Neuronal stem cell (in vitro differentiated cells): ENCODE measurements around the gene ECEL1.
A peak's percentile ranks its signal among the peaks of the same experiment; 100 is the strongest.

ENCODE experiments used
- DNase-seq: peaks from one replicate; pipeline ENCODE4 v3.0.0-alpha.2; 2013; ENCODE audit warnings: low spot score
- H2AFZ ChIP-seq: one replicate; pipeline ENCODE4 v1.6.1; 2013; ENCODE audit warnings: mild to moderate bottlenecking, low read length, inconsistent platforms
- H2AK5ac ChIP-seq: 2 replicates; pipeline ENCODE4 v1.6.1; 2013; ENCODE audit warnings: low read depth, mild to moderate bottlenecking, inconsistent platforms, low read length, moderate library complexity, mixed read lengths
- H2BK120ac ChIP-seq: 2 replicates; pipeline ENCODE4 v1.6.1; 2013; ENCODE audit warnings: low read depth, mild to moderate bottlenecking, inconsistent platforms, low read length, moderate library complexity, mixed read lengths
- H2BK12ac ChIP-seq: one replicate; pipeline ENCODE4 v1.6.1; 2013; ENCODE audit warnings: low read length, inconsistent platforms
- H2BK15ac ChIP-seq: 2 replicates; pipeline ENCODE4 v1.6.1; 2013; ENCODE audit warnings: mild to moderate bottlenecking, low read length, inconsistent platforms, mixed read lengths
- H2BK5ac ChIP-seq: one replicate; pipeline ENCODE4 v1.6.1; 2013; ENCODE audit warnings: inconsistent platforms, mild to moderate bottlenecking, low read length, moderate library complexity
- H3K14ac ChIP-seq: one replicate; pipeline ENCODE4 v1.6.1; 2013; ENCODE audit warnings: low read length, inconsistent platforms
- H3K18ac ChIP-seq: 2 replicates; pipeline ENCODE4 v1.6.1; 2013; ENCODE audit warnings: low read length, inconsistent platforms
- H3K23ac ChIP-seq: 2 replicates; pipeline ENCODE4 v1.6.1; 2013; ENCODE audit warnings: low read depth, mild to moderate bottlenecking, mixed read lengths, low read length, inconsistent platforms; ENCODE audit not compliant: poor library complexity
- H3K27ac ChIP-seq: replicated peaks from 3 replicates; pipeline ENCODE4 v1.5.1; 2013; ENCODE audit warnings: low read length, inconsistent platforms
- H3K27me3 ChIP-seq, 3 experiments: 2 replicates each; pipeline ENCODE4 v1.6.1; 2013; ENCODE audit warnings: low read length in 3 of 3, mild to moderate bottlenecking in 2 of 3, inconsistent platforms in 1 of 3, low read depth in 1 of 3, mixed read lengths in 1 of 3, moderate library complexity in 1 of 3; ENCODE audit not compliant: control insufficient read depth in 3 of 3, insufficient read depth in 3 of 3
- H3K36me3 ChIP-seq, 2 donors: replicated peaks in 1 of 2; 2 replicates each; pipeline ENCODE4 v1.6.1; 2013; ENCODE audit warnings: low read length in 2 of 2; ENCODE audit not compliant: control insufficient read depth in 2 of 2, insufficient read depth in 2 of 2
- H3K4ac ChIP-seq: 2 replicates; pipeline ENCODE4 v1.6.1; 2013; ENCODE audit warnings: inconsistent platforms, mild to moderate bottlenecking, low read length, moderate library complexity
- H3K4me1 ChIP-seq, 2 donors: 1 replicate in 1 of 2; 2 replicates in 1 of 2; pipeline ENCODE4 v1.6.1; 2013; ENCODE audit warnings: low read length in 2 of 2, low read depth in 1 of 2; ENCODE audit not compliant: control insufficient read depth in 2 of 2, insufficient read depth in 1 of 2
- H3K4me2 ChIP-seq: one replicate; pipeline ENCODE4 v1.6.1; 2013; ENCODE audit warnings: mild to moderate bottlenecking, low read length, inconsistent platforms; ENCODE audit not compliant: insufficient read depth, poor library complexity, severe bottlenecking
- H3K4me3 ChIP-seq, 2 donors: 2 replicates each; pipeline ENCODE4 v1.5.1; 2013; ENCODE audit warnings: low read length in 2 of 2, mild to moderate bottlenecking in 2 of 2, inconsistent platforms in 1 of 2, moderate library complexity in 1 of 2
- H3K79me1 ChIP-seq: one replicate; pipeline ENCODE4 v1.6.1; 2013; ENCODE audit warnings: low read depth, mild to moderate bottlenecking, inconsistent platforms, low read length, moderate library complexity
- H3K9ac ChIP-seq: one replicate; pipeline ENCODE4 v1.6.1; 2013; ENCODE audit warnings: mild to moderate bottlenecking, low read depth, low read length, inconsistent platforms; ENCODE audit not compliant: poor library complexity
- H3K9me3 ChIP-seq, 2 donors: replicated peaks in 1 of 2; 2 replicates each; pipeline versions ENCODE3 to v1.6.1; 2013; ENCODE audit warnings: low read length in 2 of 2, mild to moderate bottlenecking in 2 of 2, inconsistent platforms in 1 of 2, low read depth in 1 of 2, mixed read lengths in 1 of 2, moderate library complexity in 1 of 2; ENCODE audit not compliant: control insufficient read depth in 2 of 2, insufficient read depth in 1 of 2
- H4K8ac ChIP-seq: one replicate; pipeline ENCODE4 v1.6.1; 2013; ENCODE audit warnings: low read depth, mild to moderate bottlenecking, inconsistent platforms, low read length, moderate library complexity
- H4K91ac ChIP-seq: one replicate; pipeline ENCODE4 v1.6.1; 2013; ENCODE audit warnings: low read length, low read depth, mild to moderate bottlenecking, inconsistent platforms; ENCODE audit not compliant: poor library complexity
- WGBS, 2 donors: extraction: QIAGEN DNeasy Blood & Tissue Kit; methylation state at CpG; one replicate each; pipeline ENCODE4 v1.1.7; 2013; ENCODE audit warnings: missing lambda C conversion rate in 2 of 2, mixed read lengths in 1 of 2; ENCODE audit not compliant: insufficient read length in 2 of 2, insufficient replicate concordance in 1 of 2; ENCODE audit errors: extremely low coverage in 2 of 2; 5-methylcytosine and 5-hydroxymethylcytosine counted together

Gene ECEL1

DNA sequence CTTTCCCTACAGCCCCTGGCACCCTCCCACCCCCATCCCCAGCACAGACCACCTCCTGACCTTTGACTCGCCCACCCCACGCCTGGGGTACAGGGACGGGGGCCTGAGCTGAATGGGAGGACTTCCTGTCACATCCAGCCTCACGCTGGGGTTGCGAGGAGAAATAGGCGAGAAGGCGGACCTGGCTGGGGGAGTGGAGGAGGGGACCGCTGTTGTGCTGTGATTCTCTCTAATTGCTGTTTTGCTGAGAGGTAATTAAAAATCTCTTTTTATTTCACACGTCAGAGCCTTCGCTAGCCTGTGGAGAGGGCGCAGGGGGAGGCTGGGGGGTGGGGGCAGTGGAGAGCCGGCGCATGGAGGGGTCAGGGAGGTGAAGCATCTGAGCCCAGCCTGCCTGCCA, 9.7 kb upstream of the ECEL1 start:
- H3K4me1 ChIP-seq = peaks cover 11 to 27% of the 10 kb centered on the region in 2 donors
- H3K36me3 ChIP-seq = no peaks in the 10 kb centered on the region
- H2AFZ ChIP-seq = no peak overlapping the region
- H2AK5ac ChIP-seq = no peak overlapping the region
- no peak overlapping the region for H3K14ac ChIP-seq
- no CpG with 5 or more reads among the region's 13 CpGs for WGBS, 2 donors
- H3K23ac ChIP-seq = no peak overlapping the region
- H2BK15ac ChIP-seq = no peak overlapping the region
- no peak overlapping the region for H4K8ac ChIP-seq
- peak overlapping the region; percentile 92 for H3K18ac ChIP-seq
- no peak overlapping the region for H4K91ac ChIP-seq
- H3K9me3 ChIP-seq = no peaks in the 10 kb centered on the region
- no peaks in the 10 kb centered on the region for H3K79me1 ChIP-seq
- no peak overlapping the region for H3K4me3 ChIP-seq
- H2BK5ac ChIP-seq = no peak overlapping the region
- no peak overlapping the region for H2BK12ac ChIP-seq
- no peak overlapping the region for H3K4ac ChIP-seq
- H2BK120ac ChIP-seq = no peak overlapping the region
- H3K9ac ChIP-seq = peak overlapping the region; percentile 79
- H3K27me3 ChIP-seq = peaks cover 0 to 77% (median 2%) of the 10 kb centered on the region in 3 experiments
- no peak for DNase-seq
- no peak overlapping the region for H3K27ac ChIP-seq
- H3K4me2 ChIP-seq = no peak overlapping the region

DNA sequence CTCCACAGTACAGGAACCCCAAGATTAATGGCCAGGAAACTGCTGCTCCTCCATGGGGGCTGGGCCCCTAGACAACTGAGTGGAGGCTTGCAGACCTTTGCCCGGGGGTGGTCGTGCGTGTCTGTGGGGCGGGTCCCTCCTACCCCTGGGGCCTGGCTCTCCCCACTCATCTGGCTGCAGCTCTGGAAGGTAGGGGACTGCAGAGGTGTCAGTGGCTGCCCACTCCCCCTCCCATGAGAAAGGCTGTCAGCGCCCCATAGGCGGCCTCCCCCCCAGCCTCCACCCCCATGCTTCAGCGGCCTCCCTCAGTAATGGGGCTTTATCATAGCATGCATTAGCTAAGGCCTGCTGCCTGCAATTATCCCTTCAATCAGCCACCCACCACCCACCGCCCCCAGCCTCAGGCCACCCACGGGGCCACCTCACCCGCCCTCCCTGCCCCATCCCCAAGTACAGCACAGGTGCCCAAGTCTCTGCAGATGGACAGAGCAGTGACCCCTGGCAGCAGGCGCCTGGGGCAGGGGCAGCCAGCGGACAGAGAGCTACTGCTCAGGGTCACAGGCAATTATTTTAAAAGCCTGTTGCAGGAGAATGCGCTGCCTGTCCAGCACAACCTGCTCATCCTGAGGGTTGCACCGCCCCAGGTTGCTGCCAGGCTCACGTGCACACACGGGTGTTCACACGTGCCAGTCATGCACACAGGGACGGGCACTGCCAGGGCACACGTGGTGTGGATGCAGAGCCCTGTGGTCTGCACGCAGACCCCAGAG, 9.1 kb upstream of the ECEL1 start:
- Histone ChIP-seq H2AK5ac (peak overlapping the region; percentile 66), H3K18ac (peak overlapping the region; percentile 92), H4K91ac (no peak overlapping the region), H4K8ac (no peak overlapping the region), H3K27me3 (peaks cover 0 to 79% (median 0%) of the 10 kb centered on the region in 3 experiments), H3K79me1 (no peaks in the 10 kb centered on the region), H3K9me3 (no peaks in the 10 kb centered on the region), H3K4me3 (peak overlapping the region in 1 of 2 donors; percentile 31), H3K23ac (no peak overlapping the region), H3K27ac (peak overlapping the region; percentile 36), H2BK5ac (no peak overlapping the region), H3K9ac (peak overlapping the region; percentile 79), H3K4ac (no peak overlapping the region), H3K36me3 (no peaks in the 10 kb centered on the region), H3K4me2 (no peak overlapping the region), H3K14ac (no peak overlapping the region), H2AFZ (no peak overlapping the region), H2BK120ac (no peak overlapping the region), H2BK12ac (peak overlapping the region; percentile 95), H3K4me1 (peaks cover 9 to 24% of the 10 kb centered on the region in 2 donors), H2BK15ac (no peak overlapping the region)
- DNase-seq = no peak
- WGBS, 2 donors = no CpG with 5 or more reads among the region's 20 CpGs

DNA sequence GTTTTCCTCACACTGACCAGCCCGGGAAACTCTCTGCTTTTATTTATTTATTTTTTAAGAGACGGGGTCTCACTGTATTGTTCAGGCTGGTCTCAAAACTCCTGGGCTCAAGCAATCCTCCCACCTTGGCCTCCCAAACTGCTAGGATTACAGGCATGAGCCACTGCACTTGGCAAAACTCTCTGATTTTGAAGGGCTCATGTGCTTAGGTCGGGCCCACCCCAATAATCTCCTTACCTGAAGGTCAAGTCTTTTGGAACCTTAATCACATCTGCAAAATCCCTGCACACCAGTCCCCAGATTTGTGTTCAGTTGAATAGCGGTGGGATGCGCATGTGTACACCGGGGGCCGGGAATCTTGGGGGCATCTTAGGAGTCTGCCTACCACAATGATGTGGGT, 7.7 kb upstream of the ECEL1 start:
- no peak overlapping the region for H2BK15ac ChIP-seq
- no peaks in the 10 kb centered on the region for H3K79me1 ChIP-seq
- H3K9me3 ChIP-seq = no peaks in the 10 kb centered on the region
- no peak overlapping the region for H2BK12ac ChIP-seq
- no peak overlapping the region for H3K23ac ChIP-seq
- DNase-seq = no peak
- no peak overlapping the region for H3K27ac ChIP-seq
- H2BK5ac ChIP-seq = no peak overlapping the region
- H3K18ac ChIP-seq = no peak overlapping the region
- no peak overlapping the region for H4K91ac ChIP-seq
- H3K4ac ChIP-seq = no peak overlapping the region
- H3K4me1 ChIP-seq = peaks cover 9 to 22% of the 10 kb centered on the region in 2 donors
- H2AK5ac ChIP-seq = peak overlapping the region; percentile 24
- no peak overlapping the region for H4K8ac ChIP-seq
- no peak overlapping the region for H3K4me3 ChIP-seq
- no CpG with 5 or more reads among the region's 7 CpGs for WGBS, 2 donors
- no peak overlapping the region for H3K4me2 ChIP-seq
- H2BK120ac ChIP-seq = no peak overlapping the region
- H2AFZ ChIP-seq = no peak overlapping the region
- H3K27me3 ChIP-seq = peaks cover 0 to 80% (median 0%) of the 10 kb centered on the region in 3 experiments
- H3K36me3 ChIP-seq = no peaks in the 10 kb centered on the region
- H3K9ac ChIP-seq = no peak overlapping the region
- H3K14ac ChIP-seq = no peak overlapping the region

DNA sequence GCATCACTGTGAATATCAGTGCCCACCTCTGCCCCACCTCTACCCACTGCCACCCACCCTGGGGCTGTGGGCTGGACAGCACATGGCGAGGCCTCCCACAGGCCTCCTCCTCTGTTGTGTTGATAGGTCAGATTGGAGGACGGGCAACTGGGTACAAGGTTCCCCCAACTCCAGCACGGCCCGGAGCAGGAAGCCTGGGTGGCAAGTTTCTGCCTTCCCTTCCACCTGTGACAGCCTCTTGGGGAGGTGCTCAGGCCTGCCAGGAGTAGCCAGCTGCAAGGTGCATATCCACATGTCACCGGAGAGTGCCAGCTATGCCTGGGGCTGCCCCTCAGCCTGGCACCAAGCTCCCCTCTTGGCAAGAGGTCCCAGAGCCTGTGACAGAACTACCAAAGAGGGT, 6.9 kb upstream of the ECEL1 start:
- Histone ChIP-seq H3K14ac (no peak overlapping the region), H2AK5ac (peak overlapping the region; percentile 29), H3K36me3 (no peaks in the 10 kb centered on the region), H2AFZ (no peak overlapping the region), H3K4me3 (no peak overlapping the region), H3K27me3 (peaks cover 0 to 82% (median 0%) of the 10 kb centered on the region in 3 experiments), H4K8ac (no peak overlapping the region), H3K4me2 (no peak overlapping the region), H3K4me1 (peaks cover 9 to 25% of the 10 kb centered on the region in 2 donors), H3K23ac (no peak overlapping the region), H3K4ac (no peak overlapping the region), H3K27ac (no peak overlapping the region), H4K91ac (no peak overlapping the region), H2BK15ac (peak overlapping the region; percentile 75), H2BK5ac (no peak overlapping the region), H3K9ac (peak overlapping the region; percentile 26), H3K9me3 (no peaks in the 10 kb centered on the region), H3K79me1 (no peaks in the 10 kb centered on the region), H2BK12ac (no peak overlapping the region), H3K18ac (peak overlapping the region; percentile 54), H2BK120ac (no peak overlapping the region)
- no peak for DNase-seq
- no CpG with 5 or more reads among the region's 5 CpGs for WGBS, 2 donors
